ENCODE data around the gene ABHD2.

The ABHD2 gene

GRCh38 chr15:89157061-89157460 lies 68.8 kb downstream of the ABHD2 start (continued):
- TF ChIP-seq ZNF692 (tag by site-specific recombination; IDR thresholded peaks at IDR 0.05) (no peak), ZNF449 (tag by site-specific recombination; IDR thresholded peaks at IDR 0.05) (no peak), ZBTB26 (tag by site-specific recombination; optimal IDR thresholded peaks at IDR 0.05) (no peak), BCL11A (tag by site-specific recombination; IDR thresholded peaks at IDR 0.05; ENCODE audit: low read depth) (no peak), MYNN (tag by site-specific recombination; IDR thresholded peaks at IDR 0.05; ENCODE audit: borderline replicate concordance) (no peak), KLF17 (tag by site-specific recombination; IDR thresholded peaks at IDR 0.05) (no peak), ZNF121 (tag by site-specific recombination; IDR thresholded peaks at IDR 0.05) (no peak), ZNF280D (tag by site-specific recombination; IDR thresholded peaks at IDR 0.05) (no peak)

GRCh38 chr15:89157918-89158564 lies 69.8 kb downstream of the ABHD2 start:
- CTCF ChIA-PET, result interaction anchor here (0.8 to 1.7 kb wide), 4 partner anchors 10 to 100 kb away, joined by 3 to 7 read pairs (median 6); no protein-coding TSS in a partner anchor
- POLR2A ChIA-PET, result no interaction called here
- TF ChIP-seq ZNF549 (tag by site-specific recombination; IDR thresholded peaks at IDR 0.05), result no peak
- no peak for TF ChIP-seq ZFHX2 (tag by site-specific recombination; conservative IDR thresholded peaks at IDR 0.05)
- no peak for TF ChIP-seq SP7 (tag by site-specific recombination; IDR thresholded peaks at IDR 0.05)
- TF ChIP-seq ZNF624 (tag by site-specific recombination; IDR thresholded peaks at IDR 0.05), result no peak
- no peak for TF ChIP-seq OVOL3 (tag by site-specific recombination; IDR thresholded peaks at IDR 0.05)
- no peak for TF ChIP-seq GLI4 (tag by site-specific recombination; IDR thresholded peaks at IDR 0.05)
- no peak for TF ChIP-seq ZNF280C (tag by site-specific recombination; IDR thresholded peaks at IDR 0.05)
- no peak for TF ChIP-seq ZNF274 (IDR thresholded peaks at IDR 0.05; ENCODE audit: low read length)
- no peak for TF ChIP-seq ZNF274 (tag by site-specific recombination; IDR thresholded peaks at IDR 0.05; ENCODE audit: borderline replicate concordance)
- TF ChIP-seq ZNF677 (tag by site-specific recombination; IDR thresholded peaks at IDR 0.05), result no peak
- no peak for TF ChIP-seq TCF7L2 (IDR thresholded peaks at IDR 0.05; ENCODE audit: borderline replicate concordance, low read depth, low read length)
- TF ChIP-seq KLF7 (tag by site-specific recombination; IDR thresholded peaks at IDR 0.05; ENCODE audit: borderline replicate concordance), result no peak
- no peak for TF ChIP-seq ZNF510 (tag by site-specific recombination; IDR thresholded peaks at IDR 0.05; ENCODE audit: insufficient replicate concordance)
- no peak for TF ChIP-seq ZNF280D (tag by site-specific recombination; IDR thresholded peaks at IDR 0.05)

More at GRCh38 chr15:89157918-89158564, 69.8 kb downstream of the ABHD2 start:
- H3K27ac ChIP-seq (ENCODE audit: extremely low read depth, low read depth, low read length), result no peak overlapping the region
- H3K4me3 ChIP-seq (ENCODE audit: low read depth, low read length), result no peak overlapping the region
- H3K9me3 ChIP-seq (ENCODE audit: control insufficient read depth, insufficient read depth, low read depth, low read length), result no peaks in the 10 kb centered on the region
- 0 out of 2 replicates have a peak, but pooled peaks cover 2% of the 10 kb centered on the region for H3K4me1 ChIP-seq (ENCODE audit: control insufficient read depth, insufficient read depth, low read length)
- H3K36me3 ChIP-seq (ENCODE audit: control insufficient read depth in 2 of 2, insufficient read depth in 1 of 2, low read length in 2 of 2), result peaks cover 27 to 29% of the 10 kb centered on the region in 2 experiments

All from HEK293 (cell line).